Progenitor cell of endocrine pancreas (in vitro differentiated cells): Measurements from ENCODE around the gene EIF3F. TPM values are rescaled to one million over a fixed set of nuclear protein-coding genes. Genes with fewer than 3 reads are reported as not detected.

Experiments
- DNase-seq: peaks from one replicate; pipeline ENCODE4 v3.0.0; 2021; ENCODE audit warnings: low spot score; ENCODE audit not compliant: unreplicated experiment
- H3K27ac Mint-ChIP-seq: 2 replicates; pipeline ENCODE4 v1.8.0; 2021; ENCODE audit warnings: mild to moderate bottlenecking, moderate library complexity, mixed read lengths
- H3K27me3 Mint-ChIP-seq: 2 replicates; pipeline ENCODE4 v1.8.0; 2021; ENCODE audit warnings: mixed read lengths
- H3K36me3 Mint-ChIP-seq: 2 replicates; pipeline ENCODE4 v1.8.0; 2022; ENCODE audit warnings: mixed read lengths; ENCODE audit not compliant: insufficient read depth
- H3K4me1 Mint-ChIP-seq: 2 replicates; pipeline ENCODE4 v1.8.0; 2021; ENCODE audit warnings: low read depth, mixed read lengths
- H3K4me3 Mint-ChIP-seq: 2 replicates; pipeline ENCODE4 v1.8.0; 2021; ENCODE audit warnings: low read depth, mild to moderate bottlenecking, moderate library complexity, mixed read lengths
- H3K9me3 Mint-ChIP-seq: 2 replicates; pipeline ENCODE4 v1.8.0; 2021; ENCODE audit warnings: low read depth, mixed read lengths
- CTCF ChIP-seq: fragments of 200-600 bp; sonication (generic); IDR thresholded peaks from one replicate; pipeline ENCODE4 v1.5.0; 2021; ENCODE audit warnings: antibody characterized with exemption, mild to moderate bottlenecking; ENCODE audit not compliant: unreplicated experiment
- total RNA-seq: library from RNA; stranded (reverse); gene quantifications from 2 replicates; pipeline ENCODE4 v1.2.1, GENCODE V29; 2021

Gene EIF3F
- total RNA-seq, 1 donor from 2014 or later, result 300 TPM

GRCh38 chr11:7994581-7995278 is 7.6 kb downstream of the EIF3F start:
- Mint-ChIP-seq H3K4me1 (no peaks in the 10 kb centered on the region), H3K9me3 (no peaks in the 10 kb centered on the region), H3K4me3 (no peak overlapping the region), H3K36me3 (peaks cover 38% of the 10 kb centered on the region), H3K27me3 (no peaks in the 10 kb centered on the region), H3K27ac (no peak overlapping the region)
- no peak for DNase-seq
- TF ChIP-seq CTCF, result no peak

GRCh38 chr11:7999795-8000194 is 12.7 kb downstream of the EIF3F start:
- H3K27ac Mint-ChIP-seq, result no peak overlapping the region
- H3K36me3 Mint-ChIP-seq, result peaks cover 24% of the 10 kb centered on the region
- no peak for TF ChIP-seq CTCF
- no peak overlapping the region for H3K4me3 Mint-ChIP-seq
- no peak for DNase-seq
- H3K9me3 Mint-ChIP-seq, result no peaks in the 10 kb centered on the region
- H3K27me3 Mint-ChIP-seq, result peaks cover 3% of the 10 kb centered on the region
- no peaks in the 10 kb centered on the region for H3K4me1 Mint-ChIP-seq

GRCh38 chr11:8000390-8000789 is 13.3 kb downstream of the EIF3F start:
- TF ChIP-seq CTCF, result no peak
- H3K36me3 Mint-ChIP-seq, result peaks cover 21% of the 10 kb centered on the region
- H3K27me3 Mint-ChIP-seq, result peaks cover 3% of the 10 kb centered on the region
- H3K4me1 Mint-ChIP-seq, result no peaks in the 10 kb centered on the region
- H3K9me3 Mint-ChIP-seq, result no peaks in the 10 kb centered on the region
- DNase-seq, result no peak
- no peak overlapping the region for H3K27ac Mint-ChIP-seq
- no peak overlapping the region for H3K4me3 Mint-ChIP-seq

- Mint-ChIP-seq H3K4me1 (no peaks in the 10 kb centered on the region), H3K27me3 (peaks cover 3% of the 10 kb centered on the region), H3K27ac (no peak overlapping the region), H3K4me3 (no peak overlapping the region), H3K9me3 (no peaks in the 10 kb centered on the region), H3K36me3 (peaks cover 1% of the 10 kb centered on the region)
- DNase-seq, result no peak
- TF ChIP-seq CTCF, result no peak
Measured at GRCh38 chr11:8002676-8003075, 15.5 kb downstream of the EIF3F start.

- Mint-ChIP-seq H3K9me3 (no peaks in the 10 kb centered on the region), H3K4me1 (no peaks in the 10 kb centered on the region), H3K27me3 (peaks cover 3% of the 10 kb centered on the region), H3K4me3 (no peak overlapping the region), H3K36me3 (peaks cover 1% of the 10 kb centered on the region), H3K27ac (no peak overlapping the region)
- no peak for TF ChIP-seq CTCF
- no peak for DNase-seq
Measured at GRCh38 chr11:8003187-8003586, 16.1 kb downstream of the EIF3F start.
